ENCODE measurements around the gene AHSG. TPM values are rescaled to one million over a fixed set of nuclear protein-coding genes. Genes with fewer than 3 reads are reported as not detected.

AHSG gene
- total RNA-seq, 6 experiments from 2014 or later, result 718 to 1,905 (median 1,079) TPM

GRCh38 chr3:186627852-186628414 is 15.1 kb downstream of the AHSG start:
- H3K27me3 ChIP-seq, result no peaks in the 10 kb centered on the region
- no peaks in the 10 kb centered on the region for H3K9me3 ChIP-seq
- H3K4me1 ChIP-seq, result peaks cover 0 to 27% (median 0%) of the 10 kb centered on the region in 4 donors
- no peak for TF ChIP-seq CTCF (IDR thresholded peaks at IDR 0.05)
- TF ChIP-seq POLR2A (IDR thresholded peaks at IDR 0.05), result no peak
- no peak overlapping the region for H3K27ac ChIP-seq
- no peak for ATAC-seq
- WGBS (ENCODE audit: insufficient coverage, low coverage, low lambda C conversion rate, missing lambda C conversion rate), result 72% methylated on average over 7 of the region's 7 CpGs
- no peak for DNase-seq
- intact Hi-C loops (cut with DNase I), result no loop called here
- no peaks in the 10 kb centered on the region for H3K36me3 ChIP-seq
- no peak overlapping the region for H3K4me3 ChIP-seq

- Histone ChIP-seq H3K27ac (no peak overlapping the region), H3K27me3 (no peaks in the 10 kb centered on the region), H3K9me3 (no peaks in the 10 kb centered on the region), H3K36me3 (no peaks in the 10 kb centered on the region), H3K4me1 (peaks cover 0 to 32% (median 0%) of the 10 kb centered on the region in 4 donors), H3K4me3 (no peak overlapping the region)
- intact Hi-C loops (cut with DNase I), result no loop called here
- WGBS (ENCODE audit: insufficient coverage, low coverage, low lambda C conversion rate, missing lambda C conversion rate), result 40% methylated on average over 5 of the region's 7 CpGs
- ATAC-seq, result no peak
- TF ChIP-seq POLR2A (IDR thresholded peaks at IDR 0.05), result no peak
- no peak for TF ChIP-seq CTCF (IDR thresholded peaks at IDR 0.05)
- DNase-seq, result no peak
Observed at GRCh38 chr3:186628756-186629155, 15.9 kb downstream of the AHSG start.

GRCh38 chr3:186630950-186631641 is 18.2 kb downstream of the AHSG start:
- no peak for DNase-seq
- Histone ChIP-seq H3K4me3 (no peak overlapping the region), H3K4me1 (peaks cover 0 to 47% (median 7%) of the 10 kb centered on the region in 4 donors), H3K27me3 (no peaks in the 10 kb centered on the region), H3K27ac (peak overlapping the region in 1 of 3 donors; percentile 19), H3K9me3 (no peaks in the 10 kb centered on the region), H3K36me3 (no peaks in the 10 kb centered on the region)
- peak in 1 of 4 donors; percentile 1 for ATAC-seq
- 39% methylated on average over 5 of the region's 6 CpGs for WGBS (ENCODE audit: insufficient coverage, low coverage, low lambda C conversion rate, missing lambda C conversion rate)
- intact Hi-C loops (cut with DNase I), result loop anchor here in 1 of 2 donors (10.0 kb wide), 1 partner anchor 104 kb away; no protein-coding TSS in a partner anchor
- TF ChIP-seq POLR2A (IDR thresholded peaks at IDR 0.05) (no peak), CTCF (IDR thresholded peaks at IDR 0.05) (no peak)

GRCh38 chr3:186633481-186633880 is 20.6 kb downstream of the AHSG start:
- Histone ChIP-seq H3K4me1 (peaks cover 0 to 56% (median 7%) of the 10 kb centered on the region in 4 donors), H3K36me3 (no peaks in the 10 kb centered on the region), H3K27me3 (no peaks in the 10 kb centered on the region), H3K27ac (peak overlapping the region; percentile 55 to 81 (median 70)), H3K4me3 (peak overlapping the region; percentile 5 to 45 (median 42)), H3K9me3 (no peaks in the 10 kb centered on the region)
- ATAC-seq (peak; percentile 42 to 51 (median 44)), DNase-seq (no peak)
- intact Hi-C loops (cut with DNase I), result loop anchor here in 1 of 2 donors (10.0 kb wide), 1 partner anchor 101 kb away; no protein-coding TSS in a partner anchor
- TF ChIP-seq CTCF (IDR thresholded peaks at IDR 0.05) (no peak), POLR2A (IDR thresholded peaks at IDR 0.05) (no peak)
